Renal cortical epithelial cell (primary cell): Measurements from ENCODE around the gene ACOT2. TPM values are rescaled to one million over a fixed set of nuclear protein-coding genes. Genes with fewer than 3 reads are reported as not detected.
"Not testable (repeated sequence)": the region's sequence is repeated elsewhere in the genome, so short reads cannot be mapped to it uniquely, and the experiment has no call there.

Experiments used
- DNase-seq: peaks from one replicate; pipeline ENCODE4 v3.0.0-alpha.2; 2011; ENCODE audit warnings: low read depth
- total RNA-seq: library from RNA; depleted of rRNA; stranded (reverse); fragments of >200 nt; gene quantifications from 2 replicates; pipeline ENCODE4 v1.2.3, GENCODE V29; 2014

Gene ACOT2
- total RNA-seq, 1 donor from 2014 or later: 36.7 TPM

- peak; percentile 59 for DNase-seq
Measured at GRCh38 chr14:73567951-73568885, 795 bp upstream of the ACOT2 start.

- not testable (repeated sequence) for DNase-seq
Measured at GRCh38 chr14:73568886-73569184, 178 bp upstream of the ACOT2 start.

DNA sequence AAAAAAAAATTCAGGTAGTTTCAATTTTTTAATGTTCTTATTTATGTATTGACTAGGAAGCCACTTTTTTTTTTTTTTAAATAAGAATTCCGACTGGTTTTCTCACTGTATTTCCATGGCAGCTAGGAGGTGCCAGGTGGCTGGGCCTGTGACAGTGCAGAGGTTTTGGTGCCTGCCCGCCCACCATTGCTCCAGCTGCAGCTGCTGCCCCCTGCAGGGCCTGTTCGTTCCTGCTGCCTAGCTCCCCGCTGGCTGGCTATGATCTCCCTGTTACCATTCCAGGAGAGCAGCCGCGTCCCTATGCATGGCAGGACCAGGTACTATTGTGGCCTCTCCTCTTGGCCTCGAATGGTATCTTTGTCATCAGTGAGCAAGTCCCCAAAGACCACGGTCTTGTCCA is 1.9 kb downstream of the ACOT2 start:
- not testable (repeated sequence) for DNase-seq

- not testable (repeated sequence) for DNase-seq
Measured at GRCh38 chr14:73573034-73573433, 4.0 kb downstream of the ACOT2 start.

- not testable (repeated sequence) for DNase-seq
Measured at GRCh38 chr14:73573740-73574139, 4.7 kb downstream of the ACOT2 start.

DNA sequence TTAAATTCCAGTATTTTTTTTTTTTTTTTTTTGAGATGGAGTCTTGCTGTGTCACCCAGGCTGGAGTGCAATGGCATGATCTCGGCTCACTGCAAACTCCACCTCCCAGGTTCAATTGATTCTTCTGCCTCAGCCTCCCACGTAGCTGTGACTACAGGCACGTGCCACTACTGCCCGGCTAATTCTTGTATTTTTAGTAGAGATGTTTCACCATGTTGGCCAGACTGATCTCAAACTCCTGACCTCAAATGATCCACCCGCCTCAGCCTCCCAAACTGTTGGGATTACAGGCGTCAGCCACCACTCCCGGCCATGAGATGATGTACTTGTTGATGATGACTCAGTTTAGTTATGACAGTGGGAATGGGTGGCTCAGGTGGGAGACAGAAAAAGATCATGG is 5.2 kb downstream of the ACOT2 start:
- DNase-seq: not testable (repeated sequence)

DNA sequence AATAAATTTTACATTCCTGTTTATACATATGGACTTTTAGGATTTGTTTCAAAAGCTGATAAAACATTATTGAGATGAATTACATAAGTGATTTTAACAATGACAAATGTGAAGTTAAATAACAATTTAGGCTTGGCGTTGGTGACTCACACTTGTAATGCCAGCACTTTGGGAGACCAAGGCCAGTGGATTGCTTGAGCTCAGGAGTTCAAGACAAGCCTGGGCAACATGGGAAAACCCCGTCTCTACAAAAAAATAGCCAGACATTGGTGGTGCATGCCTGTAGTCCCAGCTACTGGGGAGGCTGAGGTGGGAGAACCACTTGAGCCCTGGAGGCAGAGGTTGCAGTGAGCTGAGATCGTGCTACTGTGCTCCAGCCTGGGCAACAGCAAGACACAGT is 7.4 kb downstream of the ACOT2 start:
- no peak for DNase-seq

DNA sequence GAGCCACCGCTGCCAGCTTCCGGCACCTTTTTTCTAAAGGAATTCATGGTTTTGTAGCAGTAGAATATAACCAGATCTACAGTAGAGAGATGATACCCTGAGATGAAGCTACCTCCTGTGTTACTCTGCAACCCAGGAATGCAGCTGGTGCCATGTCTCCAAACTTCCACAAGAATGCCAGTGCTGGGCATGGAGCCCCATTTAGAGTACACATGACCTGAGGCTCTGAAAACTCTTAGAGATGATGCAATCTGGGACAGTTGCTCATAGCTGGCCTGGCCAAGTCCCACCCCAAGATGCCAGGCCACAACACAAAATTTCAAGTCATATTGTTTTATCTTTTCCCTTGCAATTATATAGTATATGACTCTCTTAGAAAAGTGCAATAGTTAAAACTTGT is 8.2 kb downstream of the ACOT2 start:
- not testable (repeated sequence) for DNase-seq

GRCh38 chr14:73582102-73582979 is 13.3 kb downstream of the ACOT2 start:
- DNase-seq: not testable (repeated sequence)

DNA sequence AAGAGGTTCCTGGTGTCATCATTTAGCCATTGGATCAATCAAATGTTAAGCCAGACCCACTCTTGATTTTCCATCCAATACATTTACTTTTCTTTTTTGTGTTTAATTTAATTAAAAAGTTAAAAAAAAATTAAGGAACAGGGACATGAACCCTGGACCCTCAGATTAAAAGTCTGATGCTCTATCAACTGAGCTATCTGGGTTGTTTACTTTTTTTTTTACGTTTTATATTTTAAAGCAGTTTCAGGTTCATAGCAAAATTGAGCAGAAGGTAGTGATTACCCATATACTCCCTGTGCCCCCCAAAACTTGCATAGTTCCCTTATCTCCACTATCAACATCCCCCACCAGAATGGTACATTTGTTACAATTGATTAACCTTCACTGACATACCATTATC is 19.7 kb downstream of the ACOT2 start:
- no peak for DNase-seq

- no peak for DNase-seq
Measured at GRCh38 chr14:73589116-73589515, 20.1 kb downstream of the ACOT2 start.

DNA sequence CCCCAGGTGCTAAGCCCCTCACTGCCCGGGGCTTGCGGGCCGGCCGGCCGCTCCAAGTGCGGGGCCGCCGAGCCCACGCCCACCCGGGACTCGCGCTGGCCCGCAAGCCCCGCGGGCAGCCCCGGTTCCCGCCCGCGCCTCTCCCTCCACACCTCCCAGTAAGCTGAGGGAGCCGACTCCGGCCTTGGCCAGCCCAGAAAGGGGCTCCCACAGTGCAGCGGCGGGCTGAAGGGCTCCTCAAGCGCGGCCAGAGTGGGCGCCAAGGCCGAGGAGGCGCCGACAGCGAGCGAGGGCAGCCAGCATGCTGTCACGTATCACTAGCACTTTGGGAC is 21.6 kb downstream of the ACOT2 start:
- DNase-seq: not testable (repeated sequence)

DNA sequence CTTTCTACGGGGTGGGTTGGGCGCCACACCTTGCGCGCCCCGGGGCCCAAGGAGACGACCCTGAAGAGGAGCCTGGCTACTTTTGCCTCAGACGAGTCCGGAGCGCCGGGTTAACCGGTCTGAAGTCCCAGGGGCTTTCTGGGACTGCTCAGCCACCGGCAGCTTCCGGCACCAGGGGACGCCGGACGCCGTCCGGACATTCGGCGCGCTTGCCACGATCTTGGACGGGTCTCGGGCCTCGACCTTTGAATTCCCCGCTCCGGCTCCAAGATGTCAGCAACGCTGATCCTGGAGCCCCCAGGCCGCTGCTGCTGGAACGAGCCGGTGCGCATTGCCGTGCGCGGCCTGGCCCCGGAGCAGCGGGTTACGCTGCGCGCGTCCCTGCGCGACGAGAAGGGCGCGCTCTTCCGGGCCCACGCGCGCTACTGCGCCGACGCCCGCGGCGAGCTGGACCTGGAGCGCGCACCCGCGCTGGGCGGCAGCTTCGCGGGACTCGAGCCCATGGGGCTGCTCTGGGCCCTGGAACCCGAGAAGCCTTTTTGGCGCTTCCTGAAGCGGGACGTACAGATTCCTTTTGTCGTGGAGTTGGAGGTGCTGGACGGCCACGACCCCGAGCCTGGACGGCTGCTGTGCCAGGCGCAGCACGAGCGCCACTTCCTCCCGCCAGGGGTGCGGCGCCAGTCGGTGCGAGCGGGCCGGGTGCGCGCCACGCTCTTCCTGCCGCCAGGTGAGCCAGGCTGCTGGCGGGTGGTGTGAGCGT is 22.9 kb downstream of the ACOT2 start, which contains the start of gene ACOT4:
ACOT4 (plus strand) TSS at position 184 of the 760 bp plus-strand sequence; CDS start at position 271, 87 bp downstream.
- no peak for DNase-seq

GRCh38 chr14:73594491-73594890 is 25.5 kb downstream of the ACOT2 start:
- DNase-seq: no peak

DNA sequence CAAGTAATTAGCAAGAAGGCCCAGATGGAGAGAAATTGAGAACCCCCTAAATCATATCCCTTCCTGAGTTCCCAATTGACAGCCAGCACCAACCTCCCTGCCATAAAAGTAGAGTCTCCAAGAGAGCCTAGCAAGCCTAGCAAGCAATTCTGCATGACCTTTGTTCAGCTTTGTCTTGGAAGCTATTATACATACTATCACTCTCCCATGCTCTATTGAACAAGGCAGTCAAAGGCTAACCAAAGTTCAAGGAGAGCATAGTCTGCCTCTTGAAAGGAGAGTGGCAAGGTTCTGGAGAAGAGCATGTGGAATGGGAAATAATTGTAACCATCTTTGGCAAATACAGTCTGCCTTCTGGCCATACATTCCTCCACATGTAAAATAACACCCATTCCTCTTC is 30.5 kb downstream of the ACOT2 start:
- DNase-seq: no peak

DNA sequence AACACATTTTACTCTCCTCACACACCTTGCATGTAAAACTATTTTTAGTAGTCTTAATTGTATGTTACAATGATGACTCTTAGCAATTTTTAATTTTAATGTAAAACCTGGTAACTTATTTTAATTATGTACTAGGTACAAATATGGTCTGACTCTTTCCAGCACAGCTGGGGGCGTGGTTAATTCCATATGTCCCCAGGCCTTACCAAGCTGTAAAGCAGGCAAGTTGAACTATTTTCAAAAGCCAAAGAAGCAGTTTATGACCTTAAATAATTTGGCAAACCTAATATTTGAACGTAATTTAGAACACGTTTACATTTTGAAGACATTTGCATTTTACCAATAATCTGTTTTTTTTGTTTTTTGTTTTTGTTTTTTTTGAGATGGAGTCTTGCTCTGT is 34.0 kb downstream of the ACOT2 start:
- DNase-seq: no peak

DNA sequence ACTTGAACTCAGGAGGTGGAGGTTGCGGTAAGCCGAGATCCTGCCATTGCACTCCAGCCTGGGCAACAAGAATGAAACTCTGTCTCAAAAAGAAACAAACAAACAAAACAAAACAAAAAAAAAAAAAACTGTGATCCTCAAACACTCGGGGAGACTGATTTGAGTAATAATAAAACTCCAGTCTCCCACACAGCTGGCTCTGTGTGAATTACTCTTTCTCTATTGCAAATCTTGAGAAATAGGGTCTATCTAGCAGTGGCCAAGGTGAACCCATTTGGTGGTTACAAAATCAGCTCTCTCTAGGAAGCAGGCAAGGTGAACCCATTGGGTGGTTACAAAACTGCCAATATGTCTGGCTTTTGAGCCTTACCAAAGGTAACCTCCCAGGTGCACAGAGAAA is 37.3 kb downstream of the ACOT2 start:
- DNase-seq: no peak

DNA sequence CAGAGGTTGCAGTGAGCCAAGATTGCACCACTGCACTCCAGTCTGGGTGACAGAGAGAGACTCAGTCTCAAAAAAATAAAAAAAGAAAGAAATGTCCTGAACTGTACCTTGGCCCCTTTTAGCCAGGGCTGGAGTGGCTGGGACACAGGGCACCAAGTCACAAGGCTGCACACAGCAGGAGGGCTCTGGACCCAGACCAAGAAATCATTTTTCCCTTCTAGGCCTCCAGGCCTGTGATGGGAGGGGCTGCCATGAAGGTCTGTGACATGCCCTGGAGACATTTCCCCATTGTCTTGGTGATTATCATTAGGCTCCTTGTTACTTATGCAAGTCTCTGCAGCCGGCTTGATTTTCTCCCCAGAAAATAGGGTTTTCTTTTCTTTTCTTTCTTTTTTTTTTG is 38.2 kb downstream of the ACOT2 start:
- DNase-seq: no peak

- DNase-seq: peak; percentile 32
Measured at GRCh38 chr14:73610687-73611086, 41.7 kb downstream of the ACOT2 start.

GRCh38 chr14:73612339-73613045 is 43.5 kb downstream of the ACOT2 start, which contains the start of gene ACOT6:
Gene ACOT6, plus strand, starts transcription at chr14:73612517. Its CDS starts 55 bp downstream, at chr14:73612572.
- peak; percentile 46 for DNase-seq

- no peak for DNase-seq
Measured at GRCh38 chr14:73613046-73613383, 44.0 kb downstream of the ACOT2 start.
